K562 (cell line): ENCODE data around the gene IL1RL2. TPM values are rescaled to one million over a fixed set of nuclear protein-coding genes. Genes with fewer than 3 reads are reported as not detected.
A peak's percentile ranks its signal among the peaks of the same experiment; 100 is the strongest.

ENCODE experiments used
- ATAC-seq: fragments of 200-7000 bp; cut with Tn5 transposase; 3 replicates; pipeline ENCODE4 v1.9.1; 2020; ENCODE audit warnings: moderate library complexity
- BruUV-seq: library from RNA; stranded (reverse); fragments of 400-500 nt; replicated peaks from 2 replicates; lab custom pipeline; 2021; lab: Mats Ljungman, UMichigan
- CTCF ChIA-PET: fragments of 300-600 bp; formaldehyde crosslinking; extraction: SDS; loops from one replicate; lab custom pipeline; 2021; ENCODE audit warnings: low intra/inter-chr PET ratio; lab: Yijun Ruan, JAX
- POLR2A ChIA-PET: fragments of 300-600, 350-650 bp; sonication (Branson Sonifier 250); formaldehyde crosslinking; extraction: SDS; loops from one replicate; lab custom pipeline; 2021; ENCODE audit warnings: antibody characterized with exemption, inconsistent platforms; lab: Yijun Ruan, JAX
- DNase-seq, 4 experiments: peaks; one replicate each; pipeline versions ENCODE4 v3.0.0 to v3.0.0-alpha.2; 2011 to 2018; ENCODE audit warnings: low spot score in 3 of 4, mixed read lengths in 3 of 4; ENCODE audit errors: extremely low read depth in 1 of 4
- FAIRE-seq: peaks from 2 replicates; lab custom pipeline; 2011; peaks lifted over from hg19 to GRCh38; lab: Jason Lieb, UNC
- H2AFZ ChIP-seq: 2 replicates; pipeline ENCODE4 v1.6.0; 2011; ENCODE audit warnings: low read depth, low read length, control low read depth, inconsistent platforms
- H3K27ac ChIP-seq: fragments of 200-600 bp; 3 replicates; pipeline ENCODE4 v1.8.0; 2011; ENCODE audit warnings: low read depth, mild to moderate bottlenecking, control low read depth, inconsistent platforms, low read length, moderate library complexity, mixed read lengths; ENCODE audit errors: extremely low read depth
- H3K27me3 ChIP-seq, 2 experiments: fragments of 300-600 bp in 1 of 2; 2 replicates in 1 of 2; 3 replicates in 1 of 2; pipeline versions ENCODE4 v1.6.0 to v1.8.0; 2011; ENCODE audit warnings: inconsistent platforms in 2 of 2, low read length in 2 of 2, mild to moderate bottlenecking in 1 of 2, mixed read lengths in 1 of 2, moderate library complexity in 1 of 2; ENCODE audit not compliant: control insufficient read depth in 2 of 2, insufficient read depth in 2 of 2
- H3K36me3 ChIP-seq: fragments of 300-600 bp; 3 replicates; pipeline ENCODE4 v1.8.0; 2011; ENCODE audit warnings: mild to moderate bottlenecking, low read length, inconsistent platforms; ENCODE audit not compliant: control insufficient read depth, insufficient read depth
- H3K4me1 ChIP-seq, 2 experiments: fragments of 200-600 bp in 1 of 2; replicated peaks in 1 of 2; 2 replicates in 1 of 2; 3 replicates in 1 of 2; pipeline versions ENCODE4 v1.5.1 to v1.8.0; 2011; ENCODE audit warnings: inconsistent platforms in 2 of 2, low read length in 2 of 2, mild to moderate bottlenecking in 1 of 2, mixed read lengths in 1 of 2, moderate library complexity in 1 of 2; ENCODE audit not compliant: control insufficient read depth in 2 of 2, insufficient read depth in 2 of 2
- H3K4me2 ChIP-seq: 2 replicates; pipeline ENCODE4 v1.6.1; 2011; ENCODE audit warnings: low read length, control low read depth, inconsistent platforms, mixed read lengths; ENCODE audit not compliant: insufficient read depth
- H3K4me3 ChIP-seq: fragments of 200-600 bp; sonication (generic), shearing (Covaris generic); 2 replicates; pipeline ENCODE4 v1.5.1; 2016; ENCODE audit warnings: control low read depth, inconsistent platforms
- H3K79me2 ChIP-seq: fragments of 200-600 bp; 3 replicates; pipeline ENCODE4 v1.8.0; 2011; ENCODE audit warnings: low read length, inconsistent platforms; ENCODE audit not compliant: control insufficient read depth, insufficient read depth
- H3K9ac ChIP-seq, 2 experiments: 2 replicates each; pipeline versions ENCODE4 v1.6.0 to v1.6.1; 2011; ENCODE audit warnings: low read depth in 2 of 2, low read length in 2 of 2, control low read depth in 1 of 2, inconsistent platforms in 1 of 2, mild to moderate bottlenecking in 1 of 2, mixed read lengths in 1 of 2; ENCODE audit not compliant: insufficient read depth in 1 of 2
- H3K9me1 ChIP-seq: one replicate; pipeline ENCODE4 v1.6.0; 2011; ENCODE audit warnings: inconsistent platforms, mild to moderate bottlenecking, low read length, moderate library complexity; ENCODE audit not compliant: control insufficient read depth, insufficient read depth
- H3K9me3 ChIP-seq: replicated peaks from 2 replicates; pipeline ENCODE4 v1.5.1; 2011; ENCODE audit warnings: low read depth, low read length, inconsistent platforms; ENCODE audit not compliant: control insufficient read depth, insufficient read depth
- H4K20me1 ChIP-seq: replicated peaks from 2 replicates; pipeline ENCODE4 v1.6.1; 2011; ENCODE audit warnings: low read length, inconsistent platforms, mixed read lengths; ENCODE audit not compliant: control insufficient read depth, insufficient read depth
- ATF3 ChIP-seq, 2 experiments: fragments of 450-650 bp in 1 of 2; sonication (generic) in 1 of 2; formaldehyde crosslinking in 1 of 2; IDR thresholded peaks in 1 of 2; conservative IDR thresholded peaks in 1 of 2; 2 replicates each; pipeline versions ENCODE4 v1.6.1 to v1.8.1; 2016 to 2023; ENCODE audit warnings: mild to moderate bottlenecking in 2 of 2, moderate library complexity in 2 of 2, inconsistent platforms in 1 of 2, missing genetic modification reagents in 1 of 2
- BCLAF1 ChIP-seq, 2 experiments: fragments of 450-650 bp in 1 of 2; IDR thresholded peaks; 2 replicates each; pipeline ENCODE4 v1.6.1; 2011 to 2017; ENCODE audit warnings: low read depth in 2 of 2, antibody characterized with exemption in 1 of 2, borderline replicate concordance in 1 of 2, low read length in 1 of 2, mild to moderate bottlenecking in 1 of 2, mixed read lengths in 1 of 2; ENCODE audit not compliant: control insufficient read depth in 1 of 2
- CHAMP1 ChIP-seq: fragments of 450-650 bp; IDR thresholded peaks from 2 replicates; pipeline ENCODE4 v1.6.1; 2016; ENCODE audit warnings: mild to moderate bottlenecking
- MYBL2 ChIP-seq, 2 experiments: fragments of 450-650 bp in 1 of 2; sonication (generic) in 1 of 2; formaldehyde crosslinking in 1 of 2; IDR thresholded peaks; 2 replicates each; pipeline versions ENCODE4 v1.6.1 to v1.8.1; 2017 to 2022; ENCODE audit warnings: borderline replicate concordance in 1 of 2, inconsistent platforms in 1 of 2, low read depth in 1 of 2, mild to moderate bottlenecking in 1 of 2, missing genetic modification reagents in 1 of 2, moderate library complexity in 1 of 2
- XRCC5 ChIP-seq: fragments of 200-400 bp; formaldehyde crosslinking; IDR thresholded peaks from 2 replicates; pipeline ENCODE4 v1.6.1; 2017; ENCODE audit warnings: low read depth, mild to moderate bottlenecking, low read length
- ZNF512 ChIP-seq: IDR thresholded peaks from 2 replicates; pipeline ENCODE4 v1.6.1; 2016; ENCODE audit warnings: missing genetic modification characterization, missing compliant biosample characterization
- ZNF639 ChIP-seq, 2 experiments: fragments of 200-800 bp in 1 of 2; sonication (Bioruptor generic) in 1 of 2; sonication (generic) in 1 of 2; formaldehyde crosslinking in 1 of 2; IDR thresholded peaks in 1 of 2; conservative IDR thresholded peaks in 1 of 2; 2 replicates each; pipeline versions ENCODE4 v1.5.0 to v1.6.1; 2016 to 2020; ENCODE audit warnings: missing compliant biosample characterization in 1 of 2, missing genetic modification characterization in 1 of 2, missing genetic modification reagents in 1 of 2
- WGBS: fragments of 100-300 bp; shearing (Covaris generic); methylation state at CpG from one replicate; pipeline ENCODE4 v1.1.6; 2016; ENCODE audit warnings: low coverage, mixed read lengths; ENCODE audit not compliant: insufficient coverage; ENCODE audit errors: missing lambda C conversion rate; 5-methylcytosine and 5-hydroxymethylcytosine counted together
- in situ Hi-C: fragments of 300-500 bp; cut with MboI; formaldehyde crosslinking; loops from 4 replicates; pipeline ENCODE4 v1.15.0; 2018; ENCODE audit warnings: inconsistent platforms, mixed read lengths
- intact Hi-C: fragments of 100-400 bp; cut with micrococcal nuclease; formaldehyde crosslinking; loops from 2 replicates; pipeline ENCODE4 v1.14.2; 2022
- polyA plus RNA-seq, 8 experiments: library from polyadenylated mRNA; depleted of rRNA in 4 of 8; stranded (reverse) in 5 of 8; unstranded in 3 of 8; fragments of >200 nt; fragmentation: Nextera tagmentation in 2 of 8; fragmentation: Illumina TruSeq in 1 of 8; extraction: Ambion mirVana in 2 of 8; extraction: Trizol in 1 of 8; gene quantifications; 2 replicates each; pipeline versions ENCODE4 v1.2.1 to v1.2.3, GENCODE V29; 2011 to 2014; ENCODE audit warnings: inconsistent platforms in 1 of 8, missing spikeins in 1 of 8
- total RNA-seq, 7 experiments: library from RNA; depleted of rRNA in 6 of 7; stranded (reverse); fragments of >200 nt in 6 of 7; fragmentation: Illumina TruSeq in 2 of 7; extraction: Trizol in 2 of 7; gene quantifications; 2 replicates each; pipeline versions ENCODE4 v1.2.1 to v1.2.3, GENCODE V29; 2011 to 2021; ENCODE audit warnings: low replicate concordance in 1 of 7

The IL1RL2 gene
- total and polyA plus RNA-seq, 9 of the 15 experiments (the other 6 are each of a cell fraction or from before 2014, with no cell fraction given) = not detected

GRCh38 chr2:102226612-102227391 lies 40.0 kb downstream of the IL1RL2 start:
- FAIRE-seq (no peak), ATAC-seq (no peak), DNase-seq (no peak)
- ChIA-PET CTCF (no interaction called here), POLR2A (interaction anchor here (0.6 kb wide), 2 partner anchors 19 to 708 kb away, joined by 3 read pairs; no protein-coding TSS in a partner anchor)
- no peaks in the 10 kb centered on the region for H3K79me2 ChIP-seq
- 73% methylated on average over 7 of the region's 7 CpGs for WGBS
- no peak overlapping the region for H3K4me3 ChIP-seq
- H3K9me1 ChIP-seq = no peaks in the 10 kb centered on the region
- no peaks in the 10 kb centered on the region for H3K9me3 ChIP-seq
- peak overlapping the region; percentile 95 for H2AFZ ChIP-seq
- H3K27ac ChIP-seq = peak overlapping the region; percentile 81
- H3K36me3 ChIP-seq = no peaks in the 10 kb centered on the region
- no peaks in the 10 kb centered on the region for H4K20me1 ChIP-seq
- no TSS peak for BruUV-seq
- intact Hi-C loops = no loop called here
- H3K4me2 ChIP-seq = peak overlapping the region; percentile 63; the same call in 1 of the 2 replicates
- no peaks in the 10 kb centered on the region for H3K27me3 ChIP-seq
- in situ Hi-C loops = no loop called here
- H3K9ac ChIP-seq = no peak overlapping the region
- peaks cover 3 to 24% of the 10 kb centered on the region in 2 experiments; a peak in 4 of 5 replicates for H3K4me1 ChIP-seq
- TF ChIP-seq MYBL2 (IDR thresholded peaks at IDR 0.05; ENCODE audit: low read depth) (0 out of 2 replicates have a peak, but pooled peaks have one; percentile 25), MYBL2 (CRISPR knock-in tag; IDR thresholded peaks at IDR 0.05; ENCODE audit: borderline replicate concordance) (no peak), CHAMP1 (no peak), BCLAF1 (IDR thresholded peaks at IDR 0.05; ENCODE audit: borderline replicate concordance in 1 of 2, control insufficient read depth in 1 of 2, low read depth in 2 of 2, low read length in 1 of 2) (no peak), ZNF512 (tag) (peak; percentile 95), XRCC5 (no peak), ATF3 (IDR thresholded peaks at IDR 0.05) (no peak), ATF3 (CRISPR knock-in tag; conservative IDR thresholded peaks at IDR 0.05) (no peak), ZNF639 (CRISPR knock-in tag; conservative IDR thresholded peaks at IDR 0.05 in 1 of 2, IDR thresholded peaks at IDR 0.05 in 1 of 2) (no peak)
